Fibroblast of skin of right biceps (primary cell): ENCODE data around the gene LDLRAP1.
A peak's percentile ranks its signal among the peaks of the same experiment; 100 is the strongest.

Experiments
- DNase-seq: peaks from one replicate; pipeline ENCODE4 v3.0.0-alpha.2; 2013

LDLRAP1 gene

DNA sequence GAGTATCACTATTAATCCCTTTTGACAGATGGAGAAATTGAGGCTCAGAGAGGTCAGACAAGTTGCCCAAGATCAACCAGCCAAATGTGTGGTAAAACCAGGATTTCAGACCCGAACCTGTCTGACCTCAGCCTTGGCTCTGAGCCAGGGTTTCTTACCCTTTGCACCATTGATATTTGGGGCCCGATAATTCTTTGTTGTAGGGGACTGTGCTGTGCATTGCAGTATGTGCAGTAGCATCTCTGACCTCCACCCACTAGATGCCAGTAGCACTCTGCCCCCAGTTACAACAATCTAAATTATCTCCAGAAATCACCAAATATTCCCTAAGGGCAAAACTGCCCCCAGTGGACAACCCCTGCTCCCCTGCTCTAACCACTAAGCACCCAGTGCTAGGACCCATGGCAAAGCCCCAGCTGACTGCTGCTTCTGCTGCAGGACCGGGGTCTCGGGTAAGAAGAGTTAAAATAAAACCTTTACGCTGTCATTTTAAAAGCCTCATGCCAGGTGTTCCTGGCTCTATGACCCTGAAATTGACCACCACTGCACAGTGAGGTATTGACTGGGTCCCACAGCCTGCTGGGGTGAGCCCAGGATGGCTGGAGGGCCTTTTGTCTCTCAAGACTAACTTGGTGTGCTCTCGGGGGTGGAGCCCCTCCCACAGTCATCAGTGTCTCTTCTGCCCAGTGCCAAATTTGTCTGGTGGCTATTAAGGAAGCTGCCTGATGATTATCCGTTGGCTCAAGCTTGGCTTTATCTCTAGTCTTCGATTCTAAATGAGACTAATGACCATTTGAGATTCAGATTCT, 67.6 kb downstream of the LDLRAP1 start:
- DNase-seq, result no peak

DNA sequence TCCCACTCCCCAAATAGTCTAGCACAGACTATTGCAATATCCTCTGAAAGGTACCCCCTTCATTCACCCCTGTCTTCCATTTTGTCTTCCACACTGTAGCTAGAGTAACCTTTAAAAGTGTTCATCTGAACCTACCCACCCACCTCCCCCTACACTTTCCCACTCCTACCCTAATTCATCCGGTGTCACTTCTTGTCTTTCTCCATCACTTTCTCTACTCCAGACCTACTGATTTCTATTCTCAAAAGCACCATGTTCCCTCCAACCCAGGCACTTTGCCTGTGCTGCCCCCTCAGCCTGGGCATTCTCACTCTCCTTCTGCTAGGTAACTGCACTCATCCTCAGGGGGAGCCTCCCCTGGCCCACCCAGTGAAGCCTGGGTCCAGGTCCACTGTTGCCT, 68.4 kb downstream of the LDLRAP1 start:
- no peak for DNase-seq

DNA sequence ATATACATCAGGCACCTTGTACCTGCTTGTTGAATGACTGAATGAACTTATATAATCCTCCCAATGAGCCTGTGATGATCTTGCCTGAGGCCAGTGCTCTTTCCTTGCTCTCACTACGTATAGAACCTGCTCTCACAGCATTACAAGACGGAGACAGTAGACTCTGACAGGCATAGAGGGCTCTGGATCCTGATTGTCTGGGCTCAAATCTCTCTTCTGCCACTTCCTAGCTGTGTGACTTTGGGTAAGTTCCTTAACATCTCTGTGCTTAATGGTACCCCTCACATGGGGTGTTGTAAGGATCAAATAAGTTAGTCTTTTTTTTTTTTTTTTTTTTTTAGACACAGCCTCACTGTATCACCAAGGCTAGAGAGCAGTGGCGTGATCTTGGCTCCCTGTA, 69.0 kb downstream of the LDLRAP1 start:
- no peak for DNase-seq

DNA sequence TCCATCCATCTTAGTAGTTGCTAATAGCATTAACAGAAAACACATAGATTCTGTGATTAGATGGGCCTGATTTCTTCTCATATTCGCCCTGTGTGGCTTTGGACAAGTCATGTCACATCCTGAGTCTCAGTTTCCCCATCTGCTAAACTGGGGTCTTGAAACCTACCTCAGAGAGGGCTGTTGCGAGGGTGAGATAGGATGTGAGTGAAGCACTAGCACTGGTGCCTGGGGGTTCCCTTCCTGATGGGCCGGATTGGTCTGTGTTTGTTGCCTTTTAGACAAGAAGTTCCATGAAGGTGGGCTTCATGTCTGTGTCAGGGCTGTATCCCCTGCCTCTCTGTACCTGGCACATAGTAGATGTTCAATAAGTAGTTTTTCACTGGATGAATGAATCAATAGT, 69.7 kb downstream of the LDLRAP1 start:
- no peak for DNase-seq

DNA sequence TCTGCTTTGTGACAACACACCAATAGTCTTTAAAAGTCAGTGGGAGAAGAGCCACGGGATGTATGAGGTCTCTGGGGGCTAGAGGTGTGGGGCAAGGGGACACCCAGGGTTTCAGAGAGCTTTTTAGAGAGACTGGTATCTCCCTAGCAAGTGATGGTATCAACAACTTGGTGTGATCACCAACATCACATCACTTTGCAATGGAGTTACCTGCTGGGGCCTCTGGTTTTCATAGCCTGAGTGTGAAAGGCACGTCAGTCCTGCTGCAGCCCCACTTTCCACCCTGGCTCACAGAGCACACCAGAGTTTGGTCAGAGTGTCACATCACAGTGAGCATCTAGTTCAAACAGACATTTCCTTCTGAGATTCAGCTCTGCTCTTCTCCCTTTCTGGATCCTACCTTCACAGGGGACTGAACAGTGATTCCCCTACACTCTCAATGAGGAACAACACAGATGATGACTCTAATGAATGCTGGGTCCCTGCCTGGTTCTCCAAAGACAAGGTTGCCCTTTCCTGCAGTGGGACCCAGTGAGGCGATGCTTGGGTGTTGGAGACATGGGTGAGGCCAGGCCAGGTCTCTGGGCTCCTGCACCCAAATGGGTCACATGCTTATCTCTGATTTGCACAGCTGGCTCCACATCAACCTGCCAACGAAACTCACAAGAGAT, 71.2 kb downstream of the LDLRAP1 start:
- no peak for DNase-seq

DNA sequence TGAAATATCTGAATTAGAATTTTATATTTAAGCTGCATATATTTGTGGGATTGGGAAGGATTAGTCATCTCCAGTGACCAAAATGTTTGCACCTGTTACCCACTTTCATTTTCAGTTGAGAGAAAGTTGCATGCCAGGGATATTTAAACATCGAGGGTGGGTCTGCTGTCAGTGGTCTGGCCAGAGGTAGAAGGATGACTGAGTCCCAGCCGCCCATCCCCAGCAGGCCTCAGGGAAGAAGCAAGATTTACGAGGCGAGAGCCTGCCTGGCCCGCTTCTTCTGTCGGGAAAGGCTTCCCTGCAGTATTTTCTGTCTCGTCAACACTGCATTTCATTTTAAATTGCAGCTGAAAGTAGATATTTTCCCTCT, 71.8 kb downstream of the LDLRAP1 start:
- no peak for DNase-seq

DNA sequence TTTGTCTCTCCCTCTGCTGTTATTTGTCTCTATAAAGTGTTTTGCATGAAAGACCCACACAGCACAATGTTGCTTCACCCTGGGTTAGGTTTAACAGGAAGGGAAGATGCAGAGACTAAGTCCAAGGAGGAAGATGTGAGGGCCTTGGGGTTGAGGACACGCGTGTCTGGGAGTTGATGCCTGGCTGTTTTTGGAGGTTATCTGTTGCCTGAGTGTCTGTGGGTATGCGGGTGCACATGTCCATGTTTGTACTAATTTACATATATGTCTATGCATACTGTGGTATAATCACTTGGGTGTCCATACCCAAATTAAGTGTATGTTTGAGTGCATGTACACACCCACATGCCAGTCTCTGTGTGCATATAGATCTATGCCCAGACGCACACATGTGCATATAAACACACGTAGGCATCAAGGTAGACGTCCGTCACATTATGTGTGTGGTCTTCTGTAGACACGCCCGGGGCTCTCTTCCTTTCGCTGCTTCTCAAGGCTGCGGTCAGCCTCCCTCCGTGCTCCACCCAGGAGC, 72.2 kb downstream of the LDLRAP1 start:
- no peak for DNase-seq

DNA sequence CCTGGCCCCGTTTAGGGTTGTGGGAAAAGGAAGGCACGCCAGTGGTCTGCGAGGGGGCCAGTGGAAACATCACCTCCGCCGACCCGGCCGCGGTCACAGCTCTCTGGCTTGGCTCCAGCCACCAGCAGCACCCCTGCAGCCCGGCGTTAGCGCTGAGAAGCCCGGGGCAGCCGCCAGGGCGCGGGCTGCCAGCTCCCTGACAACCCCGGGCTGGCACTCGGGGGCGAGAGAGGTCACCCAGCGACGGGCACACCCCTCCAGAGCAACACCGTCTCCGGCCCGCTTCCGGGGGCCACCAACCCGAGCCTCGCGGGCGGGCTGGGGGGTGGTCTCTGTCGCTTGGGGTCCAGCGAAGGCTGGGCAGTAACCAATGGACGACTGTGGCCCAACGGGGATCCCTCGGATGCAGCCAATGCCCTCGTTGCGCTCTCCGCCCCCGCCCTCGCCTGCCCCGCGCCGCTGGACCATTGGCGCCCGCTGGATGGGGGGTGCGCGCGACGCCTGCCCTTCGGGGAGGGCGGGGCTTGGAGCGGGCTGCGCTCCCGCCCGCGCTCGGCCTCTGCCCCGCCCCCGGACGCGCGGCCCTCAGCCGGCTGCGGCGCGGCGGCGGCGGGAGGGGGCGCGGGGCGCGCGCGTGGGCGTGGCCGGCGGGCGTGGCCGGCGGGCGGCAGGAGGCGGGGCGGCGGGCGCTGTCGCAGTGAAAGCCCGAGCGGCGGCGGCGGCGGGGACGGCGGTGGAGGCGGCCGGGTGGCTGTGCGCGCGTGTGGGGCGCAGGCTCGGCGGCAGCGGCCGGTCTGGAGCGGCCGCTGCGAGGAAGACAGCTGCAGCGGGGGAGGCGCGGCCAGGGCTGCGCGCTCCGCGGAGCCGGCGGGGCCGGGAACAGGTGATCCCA, 72.9 kb downstream of the LDLRAP1 start, which contains the start of gene MAN1C1:
Gene MAN1C1, plus strand, starts transcription at position 697 of the 892 bp plus-strand sequence. CDS start 1,007 bp downstream, outside the sequence.
- DNase-seq, result peak; percentile 72

DNA sequence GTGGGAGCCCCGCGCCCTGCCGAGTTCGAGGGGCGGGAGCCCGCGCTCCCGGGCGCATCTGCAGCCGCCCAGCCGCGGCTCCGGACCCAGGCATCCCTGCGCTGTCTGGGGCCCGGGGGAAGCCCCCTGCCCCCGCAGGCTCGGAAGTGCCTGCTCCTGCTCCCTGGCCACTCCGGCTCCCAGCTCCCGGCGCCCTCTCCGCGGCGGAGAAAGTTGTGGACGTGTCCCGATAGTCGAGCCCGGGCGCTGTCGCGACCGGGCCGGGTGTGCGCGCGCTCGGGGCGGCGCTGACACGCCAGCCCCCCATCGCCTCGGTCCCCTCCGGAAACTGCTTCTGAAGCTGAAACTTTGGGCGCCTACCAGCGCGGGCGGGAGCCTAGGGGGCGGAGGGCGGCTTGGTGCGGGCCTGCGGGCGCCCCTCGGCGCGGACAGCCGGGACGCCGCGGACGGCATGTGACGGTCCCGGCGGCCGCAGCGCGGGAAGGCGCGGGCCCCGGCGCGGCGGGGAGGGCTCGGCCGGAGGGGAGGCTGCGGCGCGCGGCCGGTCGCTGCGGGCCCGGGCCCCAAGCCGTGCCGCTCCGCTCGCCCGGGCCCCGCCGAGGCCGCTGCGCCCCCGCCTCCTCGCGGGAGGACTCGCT, 73.7 kb downstream of the LDLRAP1 start:
- DNase-seq, result no peak

DNA sequence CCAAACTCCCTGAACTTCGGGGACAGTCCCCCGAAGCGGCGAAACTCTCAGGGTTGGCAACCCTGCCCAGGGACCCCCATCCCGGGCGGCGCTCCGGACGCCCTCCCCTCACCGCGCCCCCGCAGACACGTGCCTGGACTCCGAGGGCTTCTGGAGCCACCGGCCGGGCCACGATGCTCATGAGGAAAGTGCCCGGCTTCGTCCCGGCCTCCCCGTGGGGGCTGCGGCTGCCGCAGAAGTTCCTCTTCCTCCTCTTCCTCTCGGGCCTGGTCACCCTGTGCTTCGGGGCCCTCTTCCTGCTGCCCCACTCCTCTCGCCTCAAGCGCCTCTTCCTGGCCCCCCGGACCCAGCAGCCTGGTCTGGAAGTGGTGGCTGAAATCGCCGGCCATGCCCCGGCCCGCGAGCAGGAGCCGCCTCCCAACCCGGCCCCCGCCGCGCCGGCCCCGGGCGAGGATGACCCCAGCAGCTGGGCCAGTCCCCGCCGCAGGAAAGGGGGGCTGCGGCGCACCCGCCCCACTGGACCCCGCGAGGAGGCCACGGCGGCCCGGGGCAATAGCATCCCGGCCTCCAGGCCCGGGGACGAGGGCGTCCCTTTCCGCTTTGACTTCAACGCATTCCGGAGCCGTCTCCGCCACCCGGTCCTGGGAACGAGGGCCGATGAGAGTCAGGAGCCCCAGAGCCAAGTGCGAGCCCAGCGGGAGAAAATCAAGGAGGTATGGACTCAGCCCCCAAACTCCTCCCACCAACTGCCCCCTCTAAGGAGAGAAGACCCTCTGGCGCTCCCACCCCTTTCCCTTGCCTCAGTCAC, 74.4 kb downstream of the LDLRAP1 start:
- no peak for DNase-seq

DNA sequence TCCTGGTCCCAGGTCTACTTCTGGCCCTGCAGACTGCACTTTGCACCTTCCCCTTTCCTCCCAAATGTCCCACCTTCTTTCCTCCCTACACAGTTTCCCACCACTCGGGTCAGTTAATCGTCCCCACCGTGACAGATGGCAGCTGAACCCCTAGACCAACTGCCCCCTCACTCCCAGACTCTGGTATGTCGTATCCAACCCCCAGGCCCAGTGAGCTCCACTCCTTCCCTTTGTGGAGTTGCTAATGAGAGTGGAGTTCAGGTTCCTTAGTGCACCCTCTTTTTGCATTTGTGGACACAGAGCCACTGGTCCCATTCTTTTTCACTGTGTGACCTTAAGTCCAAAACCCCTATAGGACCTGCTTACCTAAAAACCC, 75.0 kb downstream of the LDLRAP1 start:
- no peak for DNase-seq
